Lung (tissue), 12 donors: ENCODE measurements around the gene SCO1. TPM values are rescaled to one million over a fixed set of nuclear protein-coding genes. Genes with fewer than 3 reads are reported as not detected.

ENCODE experiments used
- ATAC-seq: fragments of 200-7000 bp; cut with Tn5 transposase; one replicate; pipeline ENCODE4 v1.9.1; 2020; ENCODE audit warnings: moderate number of reproducible peaks; ENCODE audit not compliant: insufficient read depth, low FRiP score
- DNase-seq, 3 donors: peaks; one replicate each; pipeline ENCODE4 v3.0.0-alpha.2; 2013 to 2017
- H3K27ac ChIP-seq, 2 donors: one replicate each; pipeline ENCODE4 v1.5.1; 2013; ENCODE audit warnings: mild to moderate bottlenecking in 2 of 2, moderate library complexity in 2 of 2, control low read depth in 1 of 2, inconsistent platforms in 1 of 2, low read depth in 1 of 2, low read length in 1 of 2
- H3K27me3 ChIP-seq, 3 donors: one replicate each; pipeline ENCODE4 v1.5.1; 2013; ENCODE audit warnings: low read length in 2 of 3; ENCODE audit not compliant: control insufficient read depth in 3 of 3, insufficient read depth in 3 of 3
- H3K36me3 ChIP-seq, 4 donors: one replicate each; pipeline ENCODE4 v1.5.1; 2013; ENCODE audit warnings: low read length in 4 of 4, mild to moderate bottlenecking in 1 of 4, moderate library complexity in 1 of 4; ENCODE audit not compliant: control insufficient read depth in 4 of 4, insufficient read depth in 4 of 4
- H3K4me1 ChIP-seq, 5 donors: one replicate each; pipeline ENCODE4 v1.5.1; 2013; ENCODE audit warnings: low read length in 5 of 5, mild to moderate bottlenecking in 2 of 5, moderate library complexity in 1 of 5; ENCODE audit not compliant: control insufficient read depth in 5 of 5, insufficient read depth in 5 of 5
- H3K4me3 ChIP-seq: one replicate; pipeline ENCODE4 v1.5.1; 2013; ENCODE audit warnings: mild to moderate bottlenecking, control low read depth, moderate library complexity
- H3K9ac ChIP-seq, 2 donors: one replicate each; pipeline ENCODE4 v1.5.1; 2013; ENCODE audit warnings: low read length in 2 of 2, control low read depth in 1 of 2; ENCODE audit not compliant: insufficient read depth in 1 of 2
- H3K9me3 ChIP-seq, 4 donors: one replicate each; pipeline ENCODE4 v1.5.1; 2013; ENCODE audit warnings: low read length in 3 of 4, mild to moderate bottlenecking in 1 of 4, moderate library complexity in 1 of 4; ENCODE audit not compliant: control insufficient read depth in 4 of 4, insufficient read depth in 3 of 4
- CTCF ChIP-seq: IDR thresholded peaks from 2 replicates; pipeline ENCODE4 v1.5.1; 2012; ENCODE audit warnings: mild to moderate bottlenecking; ENCODE audit errors: control extremely low read depth, extremely low read depth
- WGBS, 2 donors: extraction: QIAGEN DNeasy Blood & Tissue Kit; methylation state at CpG; one replicate each; pipeline ENCODE4 v1.1.7; 2013; 5-methylcytosine and 5-hydroxymethylcytosine counted together
- polyA plus RNA-seq, 2 donors: library from polyadenylated mRNA; stranded (reverse); fragments of 200-250 nt; gene quantifications; one replicate each; pipeline ENCODE4 v1.2.1, GENCODE V29; 2013
- total RNA-seq, 2 donors: library from RNA; depleted of rRNA in 1 of 2; stranded (reverse); fragments of >200 nt in 1 of 2; gene quantifications; one replicate each; pipeline ENCODE4 v1.2.1, GENCODE V29; 2014 to 2021
- donor health status: control.
- donor health status: control.
- donor health status: Bipolar disorder and iron deficiency.
- donor health status: healthy.
- donor health status: DM: yes; HTN: yes; CAD: no.

The SCO1 gene
- total and polyA plus RNA-seq, 4 donors = 5.9 to 30.5 (median 25.5) TPM

DNA sequence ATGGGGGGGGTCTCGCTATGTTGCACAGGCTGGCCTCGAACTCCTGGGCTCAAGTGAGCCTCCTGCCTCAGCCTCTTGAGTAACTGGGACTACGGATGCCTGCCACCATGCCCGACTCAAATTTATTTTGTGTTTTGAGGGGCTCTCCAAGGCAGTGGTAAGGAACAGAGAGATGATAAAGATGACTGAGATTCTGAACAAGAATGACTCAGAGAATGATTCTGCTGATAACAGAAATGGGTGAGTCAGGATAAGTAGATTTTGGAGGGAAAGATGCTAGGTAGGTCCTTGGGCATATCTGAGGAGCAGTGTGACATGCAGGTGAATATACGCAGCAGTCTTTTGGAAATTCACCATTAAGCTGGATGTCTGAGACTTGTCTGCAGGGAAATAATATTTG lies 29.9 kb upstream of the SCO1 start:
- Histone ChIP-seq H3K27me3 (no peaks in the 10 kb centered on the region), H3K36me3 (peaks cover 2 to 22% (median 6%) of the 10 kb centered on the region in 4 donors), H3K9ac (no peak overlapping the region), H3K4me1 (peaks cover 0 to 9% (median 0%) of the 10 kb centered on the region in 5 donors), H3K4me3 (no peak overlapping the region), H3K9me3 (no peaks in the 10 kb centered on the region), H3K27ac (no peak overlapping the region)
- TF ChIP-seq CTCF = no peak
- DNase-seq (no peak), ATAC-seq (no peak)
- 82 to 89% methylated on average over 5 of the region's 5 CpGs for WGBS, 2 donors

DNA sequence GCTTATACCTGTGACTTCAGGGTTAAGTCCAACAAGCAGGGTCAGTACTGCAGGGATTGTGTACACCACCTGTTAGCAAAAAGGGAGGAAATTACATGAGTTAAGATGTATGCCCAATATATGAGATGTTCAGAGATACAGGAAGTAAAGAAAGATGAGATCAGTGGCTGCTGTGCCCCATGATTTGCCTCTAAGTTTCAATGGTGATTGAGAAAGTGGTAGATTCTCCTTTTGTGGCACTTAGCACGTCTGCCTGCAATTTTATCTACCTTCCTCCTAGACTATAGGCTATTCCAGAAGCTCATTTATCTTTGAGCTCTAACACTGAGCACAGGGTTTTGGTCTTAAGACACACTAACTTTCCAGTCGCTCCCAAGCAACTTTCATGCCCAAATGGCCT lies 28.9 kb upstream of the SCO1 start:
- ATAC-seq = no peak
- WGBS, 2 donors = 60 to 62% methylated on average over 2 of the region's 2 CpGs
- peaks cover 0 to 9% (median 0%) of the 10 kb centered on the region in 5 donors for H3K4me1 ChIP-seq

GRCh38 chr17:10725262-10725661 lies 27.9 kb upstream of the SCO1 start:
- 92 to 97% methylated on average over 3 of the region's 3 CpGs for WGBS, 2 donors
- peaks cover 2 to 22% (median 9%) of the 10 kb centered on the region in 4 donors for H3K36me3 ChIP-seq
- no peaks in the 10 kb centered on the region for H3K27me3 ChIP-seq
- no peaks in the 10 kb centered on the region for H3K9me3 ChIP-seq
- no peak for TF ChIP-seq CTCF
- DNase-seq (no peak), ATAC-seq (no peak)
- H3K4me3 ChIP-seq = no peak overlapping the region
- no peak overlapping the region for H3K27ac ChIP-seq
- H3K9ac ChIP-seq = no peak overlapping the region
- H3K4me1 ChIP-seq = peaks cover 0 to 5% (median 0%) of the 10 kb centered on the region in 5 donors

More for the DNA sequence above, 28.9 kb upstream of the SCO1 start:
- Histone ChIP-seq H3K9me3 (no peaks in the 10 kb centered on the region), H3K4me3 (no peak overlapping the region), H3K9ac (no peak overlapping the region), H3K27me3 (no peaks in the 10 kb centered on the region), H3K27ac (no peak overlapping the region), H3K36me3 (peaks cover 2 to 22% (median 6%) of the 10 kb centered on the region in 4 donors)
- no peak for DNase-seq
- TF ChIP-seq CTCF = no peak
